NCI-H748 treated with DMSO at 0.1 percent for 48 hours (cell line): ENCODE results near the gene SELENOO.
"Not testable (repeated sequence)": the region's sequence is repeated elsewhere in the genome, so short reads cannot be mapped to it uniquely, and the experiment has no call there.

Experiments
- DNase-seq: peaks from one replicate; lab custom pipeline; 2025; lab: John Stamatoyannopoulos, UW

Gene SELENOO

DNA sequence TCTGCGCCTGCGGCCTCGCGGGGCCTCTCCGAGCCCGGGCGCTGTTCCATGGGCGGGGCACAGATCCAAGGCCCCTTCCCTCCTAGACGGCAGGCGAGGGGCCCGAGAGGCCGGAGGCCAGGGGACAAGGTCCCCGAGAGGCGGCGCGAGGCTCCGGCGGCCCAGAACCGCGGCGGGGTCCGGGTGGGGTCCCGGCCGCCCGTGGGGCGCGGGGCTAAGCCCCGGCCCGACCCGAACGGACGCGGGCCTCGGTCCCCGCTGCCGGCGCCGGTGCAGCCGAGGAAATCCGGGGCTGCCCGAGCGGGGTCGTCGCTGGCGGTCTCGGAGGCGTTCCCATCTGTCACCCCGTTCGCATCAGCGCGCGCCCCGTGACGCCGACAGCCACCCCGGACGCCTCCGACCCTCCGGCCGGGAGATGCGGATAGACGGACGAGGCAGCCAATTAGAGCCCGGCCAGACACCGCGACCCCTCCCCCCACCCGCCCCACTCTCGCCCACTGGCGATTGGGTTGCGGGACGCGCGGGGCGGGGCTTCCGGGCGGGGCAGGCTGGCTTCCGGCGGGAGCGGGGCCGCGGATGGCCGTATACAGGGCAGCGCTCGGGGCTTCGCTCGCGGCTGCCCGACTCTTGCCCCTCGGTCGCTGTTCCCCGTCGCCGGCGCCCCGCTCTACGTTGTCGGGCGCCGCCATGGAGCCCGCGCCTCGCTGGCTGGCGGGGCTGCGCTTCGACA lies at the start of gene SELENOO:
TSS of gene SELENOO (plus strand) at position 551 of the 730 bp plus-strand sequence. CDS start at position 577, 26 bp downstream.
- DNase-seq: peak; percentile 47

- no peak for DNase-seq
These were observed 49.0 kb upstream of the SELENOO start for GRCh38 chr22:50151571-50152537.

DNA sequence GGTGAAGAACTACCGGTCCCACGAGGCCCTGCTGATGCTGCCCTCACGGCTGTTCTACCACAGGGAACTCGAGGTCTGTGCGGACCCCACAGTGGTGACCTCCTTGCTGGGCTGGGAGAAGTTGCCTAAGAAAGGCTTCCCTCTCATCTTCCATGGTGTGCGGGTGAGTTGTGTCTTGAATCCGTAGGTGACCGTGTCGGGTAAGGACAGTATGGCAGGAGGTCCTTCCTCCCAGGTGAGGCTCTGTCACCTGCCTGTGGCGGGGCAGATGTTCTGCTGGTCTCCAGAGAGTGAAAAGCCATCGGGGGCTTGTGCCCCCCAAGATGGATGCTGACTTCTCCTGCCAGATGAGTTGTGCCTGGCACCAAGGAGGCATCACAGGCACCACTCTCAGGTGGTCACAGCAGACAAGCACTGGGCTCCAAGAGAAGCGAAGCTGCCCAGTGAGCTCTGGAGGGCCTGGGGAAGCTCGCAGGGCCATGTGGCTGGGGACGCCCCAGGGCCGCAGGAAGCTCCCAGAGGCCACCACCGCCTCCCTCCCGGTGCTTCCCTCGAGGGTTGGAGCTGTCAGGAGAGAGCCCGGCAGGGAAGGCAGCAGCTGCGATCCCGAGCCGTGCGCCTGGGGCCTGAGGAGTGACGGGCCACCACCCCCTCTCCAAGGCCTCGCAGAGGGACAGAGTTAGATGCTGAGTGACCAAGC lies 47.6 kb upstream of the SELENOO start:
- no peak for DNase-seq

- DNase-seq: no peak
These were observed 47.1 kb upstream of the SELENOO start for GRCh38 chr22:50153756-50154140.

DNA sequence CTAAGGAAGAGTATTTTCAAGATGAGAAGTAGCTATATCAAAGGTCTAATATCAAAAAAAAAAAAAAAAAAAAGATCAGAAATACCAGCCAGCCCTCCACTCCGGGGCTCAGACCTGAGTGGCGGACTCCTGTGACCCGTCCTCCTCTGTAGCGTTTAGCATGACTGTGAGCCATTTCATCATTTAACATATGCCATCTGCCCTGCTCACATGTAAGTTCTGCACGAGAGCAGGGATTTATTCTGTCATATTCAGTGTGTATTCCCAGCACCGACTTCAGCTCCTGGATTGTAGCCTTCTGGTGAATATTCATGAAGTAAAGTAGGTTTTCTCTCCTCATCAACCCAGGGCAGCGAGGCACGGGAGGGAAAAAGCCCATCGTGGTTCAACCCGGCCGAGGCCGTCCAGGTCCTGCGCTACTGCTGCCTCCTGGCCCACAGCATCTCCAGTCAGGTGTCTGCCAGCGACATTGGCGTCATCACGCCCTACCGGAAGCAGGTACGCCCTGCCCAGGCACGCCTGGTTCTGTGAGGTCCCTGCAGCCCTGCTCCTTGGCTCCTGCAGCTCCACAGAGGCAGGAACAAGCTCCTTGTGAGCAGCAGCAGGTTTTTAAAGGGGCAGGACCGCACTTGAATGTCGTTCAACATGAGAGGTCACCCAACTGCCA lies 43.0 kb upstream of the SELENOO start:
- no peak for DNase-seq

DNA sequence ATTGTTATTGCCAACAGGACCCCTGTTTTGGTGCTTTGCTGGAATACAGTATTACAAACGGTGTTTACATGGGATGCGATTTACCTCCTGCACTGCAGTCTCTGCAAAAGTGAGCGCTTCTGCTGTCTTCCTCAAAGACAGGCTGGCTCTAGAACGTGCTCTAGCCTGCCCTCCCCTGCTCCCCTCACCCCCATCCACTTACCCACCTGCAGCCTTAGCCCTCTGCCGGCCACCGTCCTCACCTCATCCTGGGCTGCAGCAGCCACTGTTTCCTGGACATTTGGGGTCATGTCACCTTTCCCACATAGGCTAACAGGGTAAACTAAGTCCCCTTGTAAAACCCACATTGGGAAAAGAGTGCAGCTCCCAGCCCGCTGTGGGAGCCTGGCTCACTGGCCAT lies 39.9 kb upstream of the SELENOO start:
- DNase-seq: no peak

DNA sequence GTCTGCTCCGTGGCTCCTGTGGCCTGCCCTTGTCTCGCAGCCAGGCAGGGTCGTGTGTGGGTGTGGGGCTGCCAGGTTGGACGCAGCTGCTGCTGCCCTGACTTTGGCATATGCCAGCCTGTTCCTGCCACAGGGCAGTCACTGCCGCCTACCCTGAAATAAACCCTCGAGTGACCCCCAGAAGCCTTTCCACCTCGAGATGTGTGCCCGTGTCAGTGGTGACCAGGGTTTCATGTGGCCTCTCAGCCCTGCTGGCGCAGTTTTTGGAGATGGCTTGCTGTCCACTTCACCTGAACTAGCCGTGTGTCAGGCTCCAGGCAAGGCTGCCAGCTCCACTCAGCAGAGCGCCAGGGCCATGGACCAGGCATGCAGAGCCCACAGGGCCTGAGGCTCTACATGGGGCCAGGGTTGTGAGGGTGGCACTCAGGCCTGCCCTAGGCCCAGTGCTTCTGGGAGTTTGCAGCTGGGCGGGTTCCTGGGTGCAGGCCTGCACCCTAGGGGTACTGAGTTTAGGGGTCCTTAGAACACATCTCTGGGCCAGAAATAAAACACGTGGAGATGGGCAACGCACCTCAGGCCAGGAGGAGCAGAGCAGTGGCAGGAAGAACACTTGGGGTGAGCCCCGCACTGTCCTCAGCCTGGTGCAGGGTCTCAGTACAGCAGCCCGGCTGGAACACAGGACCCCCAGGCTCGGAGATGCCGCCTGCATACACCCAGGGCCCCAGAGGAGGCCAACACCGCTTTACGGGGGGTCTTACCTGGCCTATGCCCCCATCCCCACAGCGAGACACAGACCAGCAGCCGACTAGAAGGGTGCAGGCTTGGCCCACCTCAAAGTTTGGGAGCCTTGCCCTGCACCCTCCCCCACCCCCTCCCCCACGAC lies 39.1 kb upstream of the SELENOO start:
- no peak for DNase-seq

DNA sequence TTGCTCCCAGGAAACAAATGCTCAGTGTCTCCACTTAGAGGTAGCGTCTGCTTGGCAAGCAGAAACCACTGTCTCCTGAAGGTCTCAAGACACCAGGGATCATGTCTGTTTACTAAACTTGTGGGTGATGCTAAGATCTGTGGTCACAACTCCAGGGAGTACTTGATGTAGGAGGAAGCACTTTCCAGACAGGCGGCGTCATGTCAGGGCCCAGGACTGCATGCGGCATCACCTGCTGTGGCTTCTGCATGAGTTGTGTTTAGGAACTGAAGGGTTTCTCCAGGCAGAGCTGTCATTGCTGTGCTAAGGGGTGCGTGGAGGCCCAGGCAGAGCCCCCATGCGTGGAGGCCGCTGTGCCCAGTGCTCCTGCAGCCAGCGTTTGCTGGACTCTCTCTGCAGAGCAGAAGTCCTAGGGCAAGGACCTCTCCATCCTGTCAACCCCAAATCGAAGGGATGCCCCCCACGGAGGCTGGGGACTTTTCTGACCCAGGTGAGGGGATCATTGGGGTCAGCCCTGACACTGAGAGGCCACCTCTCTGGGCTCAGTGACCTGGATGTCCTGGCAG lies 38.3 kb upstream of the SELENOO start:
- DNase-seq: no peak

DNA sequence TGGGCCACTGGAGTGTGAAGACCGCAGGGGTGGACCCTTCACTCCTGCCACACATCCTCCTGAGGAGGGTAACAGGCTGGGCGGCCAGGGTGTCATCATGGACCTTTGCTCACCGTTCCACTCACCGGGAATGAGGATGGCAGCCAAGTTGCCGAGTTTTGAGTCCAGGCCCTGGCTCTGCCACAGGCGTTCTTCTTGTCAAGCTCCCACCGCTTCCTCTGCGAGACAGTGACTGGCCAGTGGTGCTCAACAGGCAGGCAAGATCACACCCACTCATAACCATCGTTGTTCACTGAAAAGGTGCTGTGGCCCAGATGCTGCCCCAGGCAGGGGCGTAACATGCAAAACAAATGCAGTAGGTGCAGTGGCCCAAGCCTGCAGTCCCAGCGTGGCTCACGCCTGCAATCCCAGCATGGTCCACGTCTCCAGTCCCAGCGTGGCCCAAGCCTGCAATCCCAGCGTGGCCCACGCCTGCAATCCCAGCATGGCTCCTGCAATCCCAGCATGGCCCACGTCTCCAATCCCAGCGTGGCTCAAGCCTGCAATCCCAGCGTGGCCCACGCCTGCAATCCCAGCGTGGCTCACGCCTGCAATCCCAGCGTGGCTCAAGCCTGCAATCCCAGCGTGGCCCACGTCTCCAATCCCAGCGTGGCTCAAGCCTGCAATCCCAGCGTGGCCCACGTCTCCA lies 35.2 kb upstream of the SELENOO start:
- no peak for DNase-seq

- no peak for DNase-seq
These were observed 32.9 kb upstream of the SELENOO start for GRCh38 chr22:50167689-50168489.

- not testable (repeated sequence) for DNase-seq
These were observed 32.2 kb upstream of the SELENOO start for GRCh38 chr22:50168490-50169180.

- DNase-seq: no peak
These were observed 31.5 kb upstream of the SELENOO start for GRCh38 chr22:50169181-50169759.

GRCh38 chr22:50169774-50170341 lies 31.0 kb upstream of the SELENOO start:
- peak; percentile 25 for DNase-seq

DNA sequence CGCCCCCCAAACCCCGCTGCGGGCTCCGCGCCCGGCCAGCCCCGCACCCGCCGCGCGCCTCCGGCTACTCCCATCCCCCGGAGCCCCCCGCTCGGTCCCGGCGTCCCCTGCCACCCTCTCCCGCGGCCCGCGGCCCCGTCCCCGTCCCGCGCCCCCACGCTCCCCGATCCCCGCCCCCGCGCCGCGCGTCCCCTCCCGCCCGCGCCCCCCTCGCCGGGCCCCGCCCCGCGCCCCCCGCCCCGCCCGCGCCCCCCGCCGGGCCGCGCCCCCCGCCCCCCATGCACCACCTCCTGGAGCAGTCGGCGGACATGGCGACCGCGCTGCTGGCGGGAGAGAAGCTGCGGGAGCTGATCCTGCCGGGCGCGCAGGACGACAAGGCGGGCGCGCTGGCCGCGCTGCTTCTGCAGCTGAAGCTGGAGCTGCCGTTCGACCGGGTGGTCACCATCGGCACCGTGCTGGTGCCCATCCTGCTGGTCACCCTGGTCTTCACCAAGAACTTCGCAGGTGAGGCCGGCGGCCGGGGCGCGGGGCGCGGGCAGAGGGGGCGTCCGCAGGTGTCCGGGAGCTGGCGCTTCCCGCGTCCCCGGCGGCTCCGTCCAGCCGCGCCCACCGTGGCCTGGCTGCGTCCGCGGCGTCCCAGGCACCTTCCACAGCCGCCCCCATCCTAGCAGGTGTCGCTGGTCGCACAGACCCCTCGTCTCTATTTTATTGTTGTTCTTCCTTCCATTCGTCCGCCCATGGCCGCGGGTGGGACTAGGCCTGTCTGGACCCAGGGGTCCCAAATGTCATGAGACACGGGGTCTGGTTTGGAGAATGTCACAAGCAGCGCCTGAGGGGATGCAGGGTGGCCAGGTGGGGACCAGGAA lies 30.1 kb upstream of the SELENOO start, which contains the start of gene PANX2:
TSS of gene PANX2 (plus strand) at position 279 of the 866 bp plus-strand sequence. CDS start at position 279, 0 bp downstream.
- DNase-seq: no peak

DNA sequence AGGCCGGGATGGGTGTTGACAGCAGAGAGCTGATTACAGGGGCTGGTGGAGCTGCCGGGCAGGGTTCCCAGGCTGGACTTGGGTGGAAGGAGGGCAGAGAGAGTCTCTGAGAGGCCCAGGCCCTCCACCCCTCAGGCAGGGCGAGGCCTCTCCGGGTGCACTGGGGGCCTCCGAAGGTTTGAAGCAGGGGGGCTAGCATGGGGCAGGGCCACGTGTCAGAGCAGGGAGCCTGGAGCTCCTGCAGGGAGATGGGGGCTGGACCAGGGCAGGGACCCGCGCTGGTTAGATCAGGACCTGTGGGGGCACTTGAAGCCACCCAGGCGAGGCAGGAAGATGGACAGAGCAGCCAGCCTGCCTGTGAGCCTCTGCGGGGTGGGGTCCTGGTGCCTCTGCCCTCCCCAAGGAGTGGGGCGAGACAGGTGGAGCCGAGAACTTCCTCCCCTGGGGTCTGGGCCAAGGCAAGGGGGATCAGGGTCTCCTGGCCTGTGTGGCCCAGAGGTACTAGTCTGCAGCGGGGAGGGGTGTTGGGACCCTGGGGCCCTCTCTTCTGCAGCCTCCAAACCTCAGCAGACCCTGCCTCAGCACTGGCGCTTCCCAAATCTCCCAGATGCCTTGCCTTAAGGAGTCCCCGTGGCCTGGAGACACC lies 29.4 kb upstream of the SELENOO start:
- no peak for DNase-seq

DNA sequence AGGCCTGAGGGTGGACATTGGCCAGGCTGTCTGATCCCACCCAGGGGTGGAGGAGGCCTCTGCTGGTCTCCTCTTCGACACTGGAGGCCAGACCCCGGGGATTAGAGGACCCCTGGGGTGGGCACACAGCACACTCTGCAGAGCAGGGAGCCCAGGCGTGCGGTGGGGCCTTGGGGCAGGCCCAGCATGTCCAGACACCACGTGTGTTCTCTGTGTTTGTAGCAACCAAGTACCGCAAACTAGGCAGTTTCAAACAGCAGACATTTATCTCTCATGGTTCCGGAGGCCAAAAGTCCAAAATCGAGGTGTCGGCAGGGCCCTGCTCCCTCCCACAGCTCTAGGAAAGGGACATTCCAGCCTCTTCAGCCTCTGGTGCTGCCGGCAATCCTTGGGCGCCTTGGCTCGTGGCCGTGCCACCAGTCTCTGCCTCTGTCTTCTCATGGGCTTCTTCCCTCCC lies 28.8 kb upstream of the SELENOO start:
- DNase-seq: no peak
